HEK293T (cell line): Measurements from ENCODE around the gene CEP83.
A peak's percentile ranks its signal among the peaks of the same experiment; 100 is the strongest.
"Not testable (repeated sequence)": the region's sequence is repeated elsewhere in the genome, so short reads cannot be mapped to it uniquely, and the experiment has no call there.

ENCODE experiments used
- CTCF ChIA-PET: fragments of 350-600 bp; formaldehyde crosslinking; extraction: SDS; loops from one replicate; lab custom pipeline; 2021; ENCODE audit warnings: antibody characterized with exemption, inconsistent platforms; lab: Yijun Ruan, JAX
- POLR2A ChIA-PET: fragments of 350-600 bp; formaldehyde crosslinking; extraction: SDS; loops from one replicate; lab custom pipeline; 2020; ENCODE audit warnings: antibody characterized with exemption, inconsistent platforms; lab: Yijun Ruan, JAX
- DNase-seq: peaks from one replicate; pipeline ENCODE4 v3.0.0; 2012; ENCODE audit warnings: mixed read lengths; ENCODE audit errors: extremely low spot score
- ARNT ChIP-seq: fragments of 450-650 bp; IDR thresholded peaks from 2 replicates; pipeline ENCODE4 v1.6.1; 2017; ENCODE audit warnings: mild to moderate bottlenecking
- BHLHE40 ChIP-seq: fragments of 450-650 bp; IDR thresholded peaks from 2 replicates; pipeline ENCODE4 v1.6.1; 2016; ENCODE audit warnings: mild to moderate bottlenecking, moderate library complexity, borderline replicate concordance
- CTBP1 ChIP-seq: fragments of 450-650 bp; IDR thresholded peaks from 2 replicates; pipeline ENCODE4 v1.6.1; 2016; ENCODE audit warnings: borderline replicate concordance
- ELF4 ChIP-seq: fragments of 450-650 bp; IDR thresholded peaks from 2 replicates; pipeline ENCODE4 v1.6.1; 2017; ENCODE audit warnings: antibody characterized with exemption
- FOXA1 ChIP-seq: fragments of 450-650 bp; IDR thresholded peaks from 2 replicates; pipeline ENCODE4 v1.6.1; 2016; ENCODE audit warnings: mild to moderate bottlenecking
- FOXK2 ChIP-seq: fragments of 450-650 bp; IDR thresholded peaks from 2 replicates; pipeline ENCODE4 v1.6.1; 2016; ENCODE audit warnings: mild to moderate bottlenecking
- FOXM1 ChIP-seq: fragments of 450-650 bp; IDR thresholded peaks from 2 replicates; pipeline ENCODE4 v1.6.1; 2017; ENCODE audit warnings: mild to moderate bottlenecking, borderline replicate concordance
- HDGF ChIP-seq: fragments of 450-650 bp; IDR thresholded peaks from 2 replicates; pipeline ENCODE4 v1.6.1; 2017; ENCODE audit warnings: antibody characterized with exemption, borderline replicate concordance
- L3MBTL2 ChIP-seq: fragments of 450-650 bp; conservative IDR thresholded peaks from 2 replicates; pipeline ENCODE4 v1.6.1; 2016; ENCODE audit warnings: mild to moderate bottlenecking
- LEF1 ChIP-seq: fragments of 450-650 bp; IDR thresholded peaks from 2 replicates; pipeline ENCODE4 v1.6.1; 2017; ENCODE audit warnings: mild to moderate bottlenecking, borderline replicate concordance
- NFRKB ChIP-seq: fragments of 450-650 bp; IDR thresholded peaks from 2 replicates; pipeline ENCODE4 v1.6.1; 2016; ENCODE audit warnings: mild to moderate bottlenecking, moderate library complexity
- PKNOX1 ChIP-seq: fragments of 450-650 bp; IDR thresholded peaks from 2 replicates; pipeline ENCODE4 v1.6.1; 2016
- SP1 ChIP-seq: fragments of 450-650 bp; IDR thresholded peaks from 2 replicates; pipeline ENCODE4 v1.6.1; 2017
- SUZ12 ChIP-seq: fragments of 450-650 bp; IDR thresholded peaks from 2 replicates; pipeline ENCODE4 v1.6.1; 2016; ENCODE audit warnings: mild to moderate bottlenecking
- TARDBP ChIP-seq: fragments of 450-650 bp; IDR thresholded peaks from 2 replicates; pipeline ENCODE4 v1.6.1; 2016
- ZNF384 ChIP-seq: fragments of 450-650 bp; IDR thresholded peaks from 2 replicates; pipeline ENCODE4 v1.6.1; 2016

CEP83 gene

DNA sequence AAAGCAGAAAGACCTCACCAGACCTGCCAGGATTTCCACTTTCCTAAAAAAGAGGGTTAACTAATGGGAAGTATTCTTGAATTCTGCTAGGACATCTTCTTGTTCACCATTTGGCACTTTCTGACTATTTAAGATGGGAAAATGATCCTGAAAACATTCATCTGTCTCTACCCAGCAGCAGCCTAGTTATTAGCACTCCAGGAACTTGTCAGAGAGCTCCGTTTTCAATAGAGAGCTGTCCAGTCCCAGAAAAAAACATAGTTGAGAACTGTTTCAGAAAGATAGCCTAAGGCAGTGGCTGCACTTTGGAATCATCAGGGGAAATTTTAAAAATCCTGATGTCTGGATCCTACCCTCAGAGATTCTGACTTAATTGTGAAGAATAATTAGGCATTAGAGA is 22.1 kb upstream of the CEP83 start:
- TF ChIP-seq HDGF (no peak), SP1 (no peak), NFRKB (no peak), CTBP1 (no peak), ELF4 (no peak), LEF1 (no peak), TARDBP (no peak), SUZ12 (no peak), FOXM1 (no peak), BHLHE40 (no peak), ZNF384 (no peak), FOXK2 (no peak), L3MBTL2 (no peak), FOXA1 (no peak), ARNT (no peak), PKNOX1 (no peak)
- ChIA-PET CTCF (no interaction called here), POLR2A (no interaction called here)
- no peak for DNase-seq

DNA sequence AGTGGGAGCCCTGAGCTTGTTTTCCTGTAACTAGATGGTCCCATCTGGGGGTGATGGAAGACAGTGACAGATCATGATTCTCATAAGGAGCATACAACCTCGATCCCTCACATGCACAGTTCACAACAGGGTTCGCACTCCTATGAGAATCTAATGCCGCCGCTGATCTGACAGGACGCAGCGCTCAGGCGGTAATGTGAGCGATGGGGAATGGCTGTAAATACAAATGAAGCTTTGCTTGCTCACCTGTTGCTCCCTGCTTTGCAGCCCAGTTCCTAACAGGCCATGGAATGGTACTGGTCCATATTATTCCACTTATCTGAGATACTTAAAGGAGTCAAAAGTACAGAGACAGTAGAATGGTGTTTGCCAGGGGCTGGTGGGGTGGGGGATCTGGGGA is 9.9 kb upstream of the CEP83 start:
- CTCF ChIA-PET: no interaction called here
- TF ChIP-seq TARDBP: no peak
- POLR2A ChIA-PET: interaction anchor here (1.7 kb wide), 1 partner anchor 9 kb away, joined by 4 read pairs; no protein-coding TSS in a partner anchor
- no peak for DNase-seq

GRCh38 chr12:94460616-94460959 is 921 bp upstream of the CEP83 start:
- DNase-seq: no peak
- CTCF ChIA-PET: no interaction called here
- TF ChIP-seq ARNT (no peak), LEF1 (no peak), HDGF (no peak), FOXK2 (no peak), FOXM1 (no peak), BHLHE40 (no peak), SUZ12 (no peak), ELF4 (no peak), FOXA1 (no peak), TARDBP (no peak), ZNF384 (no peak)
- POLR2A ChIA-PET: interaction anchor here (1.3 kb wide), 1 partner anchor 9 kb away, joined by 4 read pairs; no protein-coding TSS in a partner anchor

- peak; percentile 35 for DNase-seq
- no peak for TF ChIP-seq ELF4
- TF ChIP-seq PKNOX1: peak; percentile 33; the same call in 1 of the 2 replicates
- ChIA-PET CTCF (no interaction called here), POLR2A (interaction anchor here (0.8 kb wide), 1 partner anchor 325 kb away, joined by 3 read pairs; no protein-coding TSS in a partner anchor)
Observed at GRCh38 chr12:94458877-94459727, 565 bp downstream of the CEP83 start.

DNA sequence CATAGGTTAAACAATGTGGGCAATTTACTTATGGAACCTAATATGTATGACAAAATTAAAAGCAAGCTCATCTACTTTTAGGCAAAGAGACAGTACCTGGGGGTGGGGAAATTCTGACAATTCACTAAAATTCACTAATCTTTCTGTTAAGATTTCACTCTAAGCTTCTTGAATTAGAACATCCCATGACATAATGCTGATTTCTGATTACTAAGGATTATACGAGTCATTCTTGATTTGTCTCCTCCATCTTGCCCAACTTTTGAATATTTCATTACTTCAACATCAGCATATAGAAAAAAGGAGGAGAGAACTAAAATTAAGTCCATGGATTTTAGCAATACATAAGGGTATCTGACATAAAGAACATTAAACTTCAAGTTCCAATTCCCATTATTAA is 2.4 kb downstream of the CEP83 start:
- TF ChIP-seq BHLHE40 (no peak), NFRKB (no peak), L3MBTL2 (no peak), TARDBP (no peak), FOXA1 (no peak), ELF4 (no peak), LEF1 (no peak), ZNF384 (no peak), SUZ12 (no peak), SP1 (no peak), FOXK2 (no peak), ARNT (no peak), FOXM1 (no peak), PKNOX1 (no peak), HDGF (no peak), CTBP1 (no peak)
- POLR2A ChIA-PET: no interaction called here
- no peak for DNase-seq
- CTCF ChIA-PET: no interaction called here

GRCh38 chr12:94454318-94454717 is 5.3 kb downstream of the CEP83 start:
- DNase-seq, CTCF ChIA-PET, POLR2A ChIA-PET: not testable (repeated sequence)

GRCh38 chr12:94445662-94446061 is 14.0 kb downstream of the CEP83 start:
- TF ChIP-seq LEF1 (no peak), FOXM1 (no peak), ARNT (no peak), TARDBP (no peak), ZNF384 (no peak), PKNOX1 (no peak), SP1 (no peak), SUZ12 (no peak), NFRKB (no peak), FOXA1 (no peak), L3MBTL2 (no peak), ELF4 (no peak), HDGF (no peak), BHLHE40 (no peak), CTBP1 (no peak), FOXK2 (no peak)
- ChIA-PET POLR2A (no interaction called here), CTCF (no interaction called here)
- no peak for DNase-seq
